Sigmoid colon (tissue), 7 donors: ENCODE data around the gene RAD23B. TPM values are rescaled to one million over a fixed set of nuclear protein-coding genes. Genes with fewer than 3 reads are reported as not detected.

ENCODE experiments used
- DNase-seq: peaks from one replicate; pipeline ENCODE4 v3.0.0-alpha.2; 2019
- H3K27ac ChIP-seq, 4 donors: fragments of 200-600 bp; sonication (generic); one replicate each; pipeline ENCODE4 v1.5.1; 2016 to 2019; ENCODE audit warnings: mild to moderate bottlenecking in 1 of 4
- H3K27me3 ChIP-seq, 3 donors: fragments of 200-600 bp; sonication (generic); one replicate each; pipeline ENCODE4 v1.5.1; 2019; ENCODE audit warnings: mild to moderate bottlenecking in 1 of 3
- H3K36me3 ChIP-seq, 4 donors: fragments of 200-600 bp; sonication (generic); one replicate each; pipeline ENCODE4 v1.5.1; 2016 to 2019
- H3K4me1 ChIP-seq, 4 donors: fragments of 200-600 bp; sonication (generic); one replicate each; pipeline ENCODE4 v1.5.1; 2017 to 2019
- H3K4me3 ChIP-seq, 4 donors: fragments of 200-600 bp; sonication (generic); one replicate each; pipeline ENCODE4 v1.5.1; 2017 to 2019; ENCODE audit warnings: mild to moderate bottlenecking in 2 of 4, moderate library complexity in 1 of 4
- H3K9me3 ChIP-seq, 4 donors: fragments of 200-600 bp in 3 of 4; sonication (generic) in 3 of 4; one replicate each; pipeline versions ENCODE4 v1.5.1 to v1.6.1; 2013 to 2019
- EP300 ChIP-seq, 4 donors: sonication (generic); formaldehyde crosslinking; IDR thresholded peaks; one replicate each; pipeline ENCODE4 v1.6.1; 2017; ENCODE audit warnings: antibody characterized with exemption in 4 of 4
- POLR2A ChIP-seq, 2 donors: fragments of 450-650 bp; IDR thresholded peaks; one replicate each; pipeline ENCODE4 v1.6.1; 2016; ENCODE audit warnings: antibody characterized with exemption in 2 of 2, mild to moderate bottlenecking in 2 of 2, moderate library complexity in 2 of 2
- POLR2AphosphoS5 ChIP-seq, 4 donors: sonication (generic); formaldehyde crosslinking; IDR thresholded peaks; one replicate each; pipeline ENCODE4 v1.6.1; 2017; ENCODE audit warnings: antibody characterized with exemption in 4 of 4
- WGBS, 2 donors: extraction: QIAGEN DNeasy Blood & Tissue Kit; methylation state at CpG; one replicate each; pipeline ENCODE4 v1.1.7; 2013; 5-methylcytosine and 5-hydroxymethylcytosine counted together
- intact Hi-C: fragments of 100-400 bp; cut with DNase I; formaldehyde crosslinking; loops from one replicate; pipeline ENCODE4 v1.15.1; 2023
- polyA plus RNA-seq, 3 donors: library from polyadenylated mRNA; stranded (reverse); fragments of 200-250 nt; gene quantifications; one replicate each; pipeline ENCODE4 v1.2.3, GENCODE V29; 2013
- total RNA-seq, 4 donors: library from RNA; depleted of rRNA; stranded (reverse); fragments of >200 nt; gene quantifications; one replicate each; pipeline ENCODE4 v1.1.0, GENCODE V29; 2016
- TF ChIP-seq, protein P1 (sequence below), 4 experiments: fragments of 450-650 bp in 3 of 4; fragments of 200-600 bp in 1 of 4; IDR thresholded peaks; one replicate each; pipeline ENCODE4 v1.5.1; 2016 to 2019; ENCODE audit warnings: antibody characterized with exemption in 4 of 4, mild to moderate bottlenecking in 3 of 4, moderate library complexity in 2 of 4
- donor health status: healthy with polysubstance abuse.
- donor health status: Bipolar disorder and iron deficiency.
- donor health status: healthy.

Gene RAD23B
- total and polyA plus RNA-seq, 7 donors, result 58.3 to 74.3 (median 62.4) TPM

DNA sequence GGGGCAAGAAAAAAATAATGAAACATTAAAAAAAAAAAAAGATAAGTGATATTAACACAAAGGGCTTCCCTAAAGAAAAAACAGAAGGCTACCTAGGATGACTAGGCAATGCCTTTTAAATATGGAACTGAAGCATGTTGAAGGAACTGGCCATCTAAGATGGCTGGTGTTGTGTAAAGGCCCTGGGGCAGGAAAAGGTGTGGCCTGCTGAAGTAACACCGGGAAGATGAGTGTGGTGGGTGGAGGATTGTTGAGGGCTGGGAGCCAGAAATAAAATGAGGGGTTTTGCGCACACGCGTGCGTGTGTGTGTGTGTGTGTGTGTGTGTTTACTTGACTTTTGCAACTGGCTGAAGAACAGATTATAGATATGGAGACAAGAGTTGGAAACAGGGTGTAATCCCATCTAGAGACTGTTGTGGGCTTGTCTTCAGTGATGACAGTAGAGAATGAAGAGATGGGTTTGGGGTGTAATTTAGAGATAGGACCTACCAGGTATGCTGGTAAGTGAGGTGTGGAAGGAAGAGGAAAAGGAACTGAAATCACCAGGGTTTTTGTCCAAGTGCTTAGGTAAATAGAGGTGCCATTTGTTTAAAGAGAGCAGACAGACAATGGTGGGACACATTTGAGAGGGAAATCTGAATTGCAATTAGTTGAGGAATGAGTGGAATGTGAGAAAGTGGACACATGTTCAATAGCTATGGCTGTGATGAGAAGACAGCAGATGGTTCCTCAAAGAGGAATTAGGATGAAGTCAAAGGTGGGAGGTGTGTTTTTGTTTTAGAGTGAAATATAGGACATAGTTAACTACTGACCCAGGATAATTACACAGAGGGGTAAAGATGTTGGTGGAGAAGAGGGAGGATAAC lies 33.9 kb downstream of the RAD23B start:
- intact Hi-C loops, result no loop called here
- no peak for DNase-seq
- peaks cover 4 to 59% (median 12%) of the 10 kb centered on the region in 4 donors for H3K36me3 ChIP-seq
- TF ChIP-seq POLR2A (IDR thresholded peaks at IDR 0.05), result no peak
- TF ChIP-seq POLR2AphosphoS5 (IDR thresholded peaks at IDR 0.05), result no peak
- no peak for TF ChIP-seq EP300 (IDR thresholded peaks at IDR 0.05)
- TF ChIP-seq, protein P1, sequence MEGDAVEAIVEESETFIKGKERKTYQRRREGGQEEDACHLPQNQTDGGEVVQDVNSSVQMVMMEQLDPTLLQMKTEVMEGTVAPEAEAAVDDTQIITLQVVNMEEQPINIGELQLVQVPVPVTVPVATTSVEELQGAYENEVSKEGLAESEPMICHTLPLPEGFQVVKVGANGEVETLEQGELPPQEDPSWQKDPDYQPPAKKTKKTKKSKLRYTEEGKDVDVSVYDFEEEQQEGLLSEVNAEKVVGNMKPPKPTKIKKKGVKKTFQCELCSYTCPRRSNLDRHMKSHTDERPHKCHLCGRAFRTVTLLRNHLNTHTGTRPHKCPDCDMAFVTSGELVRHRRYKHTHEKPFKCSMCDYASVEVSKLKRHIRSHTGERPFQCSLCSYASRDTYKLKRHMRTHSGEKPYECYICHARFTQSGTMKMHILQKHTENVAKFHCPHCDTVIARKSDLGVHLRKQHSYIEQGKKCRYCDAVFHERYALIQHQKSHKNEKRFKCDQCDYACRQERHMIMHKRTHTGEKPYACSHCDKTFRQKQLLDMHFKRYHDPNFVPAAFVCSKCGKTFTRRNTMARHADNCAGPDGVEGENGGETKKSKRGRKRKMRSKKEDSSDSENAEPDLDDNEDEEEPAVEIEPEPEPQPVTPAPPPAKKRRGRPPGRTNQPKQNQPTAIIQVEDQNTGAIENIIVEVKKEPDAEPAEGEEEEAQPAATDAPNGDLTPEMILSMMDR (IDR thresholded peaks at IDR 0.05), result no peak
- WGBS, 2 donors, result 91 to 94% methylated on average over 5 of the region's 5 CpGs
- no peak overlapping the region for H3K4me3 ChIP-seq
- no peak overlapping the region for H3K27ac ChIP-seq
- no peaks in the 10 kb centered on the region for H3K9me3 ChIP-seq
- peaks cover 0 to 11% (median 4%) of the 10 kb centered on the region in 4 donors for H3K4me1 ChIP-seq
- H3K27me3 ChIP-seq, result no peaks in the 10 kb centered on the region

DNA sequence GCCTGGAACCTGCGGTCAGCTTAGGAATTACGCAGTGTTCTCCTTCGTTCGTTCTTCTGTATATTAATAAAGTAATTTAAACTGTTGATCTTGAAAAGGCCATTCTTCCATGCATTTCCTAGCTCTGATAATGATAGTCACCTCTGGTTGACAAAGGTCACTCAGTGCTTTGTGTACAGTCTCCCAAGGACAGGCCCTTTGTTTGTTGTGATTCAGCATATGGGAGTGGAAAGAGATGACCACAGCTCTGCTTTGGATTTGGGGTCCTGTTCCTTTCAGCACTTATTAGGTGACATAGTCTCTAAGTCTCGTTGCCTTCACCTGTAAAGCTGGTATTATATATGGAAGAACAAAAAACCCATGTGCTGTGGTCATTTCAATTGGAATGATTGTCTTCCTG lies 39.6 kb downstream of the RAD23B start:
- WGBS, 2 donors, result 92 to 94% methylated on average over 5 of the region's 5 CpGs
- no peak overlapping the region for H3K27ac ChIP-seq
- TF ChIP-seq, protein P1 (IDR thresholded peaks at IDR 0.05), result no peak
- TF ChIP-seq POLR2A (IDR thresholded peaks at IDR 0.05) (no peak), POLR2AphosphoS5 (IDR thresholded peaks at IDR 0.05) (no peak), EP300 (IDR thresholded peaks at IDR 0.05) (no peak)

DNA sequence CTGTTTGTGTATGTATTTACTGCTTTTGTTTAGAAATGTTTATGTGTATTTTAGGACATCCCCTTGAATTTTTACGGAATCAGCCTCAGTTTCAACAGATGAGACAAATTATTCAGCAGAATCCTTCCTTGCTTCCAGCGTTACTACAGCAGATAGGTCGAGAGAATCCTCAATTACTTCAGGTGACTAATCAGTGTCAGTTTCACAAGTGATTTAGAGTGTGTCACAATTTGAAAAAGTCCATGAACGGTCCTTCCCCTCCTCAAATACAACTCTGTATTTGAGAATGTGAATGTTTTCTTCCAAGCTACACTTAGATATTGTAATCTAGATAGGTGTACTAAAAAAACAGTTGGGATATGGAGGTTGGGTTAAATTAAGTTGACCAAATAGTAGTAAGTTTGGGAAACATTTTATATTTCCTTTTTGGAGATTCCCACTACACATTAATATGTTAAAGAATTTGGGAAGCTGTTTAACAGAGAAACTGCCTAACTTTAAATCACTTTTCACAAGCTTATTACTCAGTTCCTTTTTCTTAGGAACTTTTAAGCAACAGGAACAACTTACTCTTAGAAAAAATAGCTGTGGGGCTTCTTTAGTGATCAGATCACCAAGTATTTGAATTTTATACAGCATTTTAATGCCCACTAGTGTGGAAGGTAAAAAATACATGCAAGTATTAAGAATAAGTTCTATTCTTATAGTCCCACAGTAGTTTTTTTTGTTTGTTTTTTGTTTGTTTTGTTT lies 40.9 kb downstream of the RAD23B start:
- no peak for DNase-seq
- TF ChIP-seq, protein P1 (IDR thresholded peaks at IDR 0.05), result no peak
- TF ChIP-seq POLR2AphosphoS5 (IDR thresholded peaks at IDR 0.05) (no peak), EP300 (IDR thresholded peaks at IDR 0.05) (no peak), POLR2A (IDR thresholded peaks at IDR 0.05) (no peak)
- Histone ChIP-seq H3K27ac (no peak overlapping the region), H3K4me3 (no peak overlapping the region), H3K4me1 (peaks cover 0 to 12% (median 0%) of the 10 kb centered on the region in 4 donors), H3K27me3 (no peaks in the 10 kb centered on the region), H3K9me3 (no peaks in the 10 kb centered on the region), H3K36me3 (peaks cover 0 to 51% (median 24%) of the 10 kb centered on the region in 4 donors)
- 80 to 85% methylated on average over 4 of the region's 4 CpGs for WGBS, 2 donors
- intact Hi-C loops, result no loop called here

More for the DNA sequence above, 39.6 kb downstream of the RAD23B start:
- no peaks in the 10 kb centered on the region for H3K27me3 ChIP-seq
- no peaks in the 10 kb centered on the region for H3K9me3 ChIP-seq
- intact Hi-C loops, result no loop called here
- peaks cover 0 to 53% (median 24%) of the 10 kb centered on the region in 4 donors for H3K36me3 ChIP-seq
- H3K4me3 ChIP-seq, result no peak overlapping the region
- peaks cover 0 to 6% (median 0%) of the 10 kb centered on the region in 4 donors for H3K4me1 ChIP-seq
- DNase-seq, result no peak

DNA sequence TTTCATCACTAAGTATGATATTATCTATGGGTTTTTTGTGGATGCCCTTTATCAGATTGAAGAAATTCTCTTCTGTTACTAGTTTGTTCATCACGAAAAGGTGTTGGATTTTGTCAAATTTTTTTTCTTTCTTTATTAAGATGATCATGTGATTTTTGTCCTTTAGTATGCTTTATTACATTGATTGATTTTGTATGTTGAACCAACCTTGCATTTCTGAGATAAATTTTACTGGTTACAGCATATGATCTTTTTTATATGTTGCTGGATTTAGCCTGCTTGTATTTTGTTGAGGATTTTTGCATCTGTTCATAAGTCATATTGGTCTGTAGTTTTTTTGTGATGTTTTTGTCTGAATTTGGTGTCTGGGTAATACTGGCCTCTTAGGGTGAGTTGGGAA lies 42.8 kb downstream of the RAD23B start:
- intact Hi-C loops, result no loop called here
- no peaks in the 10 kb centered on the region for H3K9me3 ChIP-seq
- no peaks in the 10 kb centered on the region for H3K27me3 ChIP-seq
- peaks cover 0 to 9% (median 0%) of the 10 kb centered on the region in 4 donors for H3K4me1 ChIP-seq
- H3K27ac ChIP-seq, result no peak overlapping the region
- H3K36me3 ChIP-seq, result peaks cover 0 to 56% (median 25%) of the 10 kb centered on the region in 4 donors
- DNase-seq, result no peak
- H3K4me3 ChIP-seq, result no peak overlapping the region
- 95 to 96% methylated on average over 1 of the region's 1 CpG for WGBS, 2 donors
- TF ChIP-seq POLR2A (IDR thresholded peaks at IDR 0.05) (no peak), POLR2AphosphoS5 (IDR thresholded peaks at IDR 0.05) (no peak), EP300 (IDR thresholded peaks at IDR 0.05) (no peak)
- TF ChIP-seq, protein P1 (IDR thresholded peaks at IDR 0.05), result no peak
